ENCODE data around the gene PGBD5. TPM values are rescaled to one million over a fixed set of nuclear protein-coding genes. Genes with fewer than 3 reads are reported as not detected.

PGBD5 gene
- total RNA-seq, 2 donors from 2014 or later, result 0.14 to 0.63 TPM

- H3K27ac ChIP-seq, result no peak overlapping the region
- H3K36me3 ChIP-seq, result no peaks in the 10 kb centered on the region
- ATAC-seq (ENCODE audit: insufficient number of reproducible peaks, low FRiP score, low read depth) (no peak), DNase-seq (ENCODE audit: low spot score) (no peak)
- TF ChIP-seq CTCF (IDR thresholded peaks at IDR 0.05), result no peak
- no peaks in the 10 kb centered on the region for H3K9me3 ChIP-seq
- no peak overlapping the region for H3K4me3 ChIP-seq
- no peaks in the 10 kb centered on the region for H3K4me1 ChIP-seq (ENCODE audit: control insufficient read depth in 1 of 2, low read depth in 2 of 2)
- no peaks in the 10 kb centered on the region for H3K27me3 ChIP-seq (replicated peaks; ENCODE audit: insufficient read depth)
These were observed 66.0 kb downstream of the PGBD5 start for GRCh38 chr1:230359992-230360668.

GRCh38 chr1:230356869-230357794 lies 69.0 kb downstream of the PGBD5 start:
- no peak overlapping the region for H3K27ac ChIP-seq
- DNase-seq (ENCODE audit: low spot score) (no peak), ATAC-seq (ENCODE audit: insufficient number of reproducible peaks, low FRiP score, low read depth) (no peak)
- no peaks in the 10 kb centered on the region for H3K27me3 ChIP-seq (replicated peaks; ENCODE audit: insufficient read depth)
- H3K36me3 ChIP-seq, result no peaks in the 10 kb centered on the region
- no peak for TF ChIP-seq CTCF (IDR thresholded peaks at IDR 0.05)
- H3K9me3 ChIP-seq, result no peaks in the 10 kb centered on the region
- H3K4me3 ChIP-seq, result no peak overlapping the region
- no peaks in the 10 kb centered on the region for H3K4me1 ChIP-seq (ENCODE audit: control insufficient read depth in 1 of 2, low read depth in 2 of 2)

- no peak for ATAC-seq (ENCODE audit: insufficient number of reproducible peaks, low FRiP score, low read depth)
- no peak for DNase-seq (ENCODE audit: low spot score)
- no peaks in the 10 kb centered on the region for H3K27me3 ChIP-seq (replicated peaks; ENCODE audit: insufficient read depth)
- H3K9me3 ChIP-seq, result no peaks in the 10 kb centered on the region
- no peak overlapping the region for H3K27ac ChIP-seq
- TF ChIP-seq CTCF (IDR thresholded peaks at IDR 0.05), result no peak
- H3K4me1 ChIP-seq (ENCODE audit: control insufficient read depth in 1 of 2, low read depth in 2 of 2), result no peaks in the 10 kb centered on the region
- H3K36me3 ChIP-seq, result no peaks in the 10 kb centered on the region
- H3K4me3 ChIP-seq, result no peak overlapping the region
These were observed 69.9 kb downstream of the PGBD5 start for GRCh38 chr1:230356190-230356589.

GRCh38 chr1:230355594-230355993 lies 70.5 kb downstream of the PGBD5 start:
- Histone ChIP-seq H3K4me1 (ENCODE audit: control insufficient read depth in 1 of 2, low read depth in 2 of 2) (peaks cover 0 to 4% of the 10 kb centered on the region in 2 donors), H3K36me3 (no peaks in the 10 kb centered on the region), H3K27ac (no peak overlapping the region), H3K27me3 (replicated peaks; ENCODE audit: insufficient read depth) (no peaks in the 10 kb centered on the region), H3K9me3 (no peaks in the 10 kb centered on the region), H3K4me3 (no peak overlapping the region)
- no peak for DNase-seq (ENCODE audit: low spot score)
- no peak for ATAC-seq (ENCODE audit: insufficient number of reproducible peaks, low FRiP score, low read depth)
- no peak for TF ChIP-seq CTCF (IDR thresholded peaks at IDR 0.05)

GRCh38 chr1:230355128-230355527 lies 71.0 kb downstream of the PGBD5 start:
- DNase-seq (ENCODE audit: low spot score) (no peak), ATAC-seq (ENCODE audit: insufficient number of reproducible peaks, low FRiP score, low read depth) (no peak)
- Histone ChIP-seq H3K27ac (no peak overlapping the region), H3K27me3 (replicated peaks; ENCODE audit: insufficient read depth) (no peaks in the 10 kb centered on the region), H3K9me3 (no peaks in the 10 kb centered on the region), H3K4me3 (no peak overlapping the region), H3K36me3 (no peaks in the 10 kb centered on the region), H3K4me1 (ENCODE audit: control insufficient read depth in 1 of 2, low read depth in 2 of 2) (peaks cover 5 to 9% of the 10 kb centered on the region in 2 donors)
- TF ChIP-seq CTCF (IDR thresholded peaks at IDR 0.05), result no peak
